Lower lobe of right lung (tissue), 2 donors: ENCODE results near the gene SLC25A30. TPM values are rescaled to one million over a fixed set of nuclear protein-coding genes. Genes with fewer than 3 reads are reported as not detected.

Experiments used
- ATAC-seq, 2 donors: fragments of 200-7000 bp; cut with Tn5 transposase; one replicate each; pipeline ENCODE4 v1.9.1; 2020 to 2022; ENCODE audit warnings: mild to moderate bottlenecking in 2 of 2, moderate library complexity in 2 of 2
- DNase-seq: peaks from one replicate; pipeline ENCODE4 v3.0.0-alpha.2; 2020
- H3K27ac ChIP-seq: fragments of 200-600 bp; one replicate; pipeline ENCODE4 v1.8.0; 2022
- H3K27me3 ChIP-seq: fragments of 200-600 bp; one replicate; pipeline ENCODE4 v1.8.0; 2022; ENCODE audit warnings: low read depth
- H3K36me3 ChIP-seq: fragments of 200-600 bp; one replicate; pipeline ENCODE4 v1.8.0; 2022; ENCODE audit warnings: mild to moderate bottlenecking
- H3K4me1 ChIP-seq: fragments of 200-600 bp; one replicate; pipeline ENCODE4 v1.8.0; 2022
- H3K4me3 ChIP-seq: fragments of 200-600 bp; one replicate; pipeline ENCODE4 v1.8.0; 2022; ENCODE audit warnings: mild to moderate bottlenecking
- H3K9me3 ChIP-seq: fragments of 200-600 bp; one replicate; pipeline ENCODE4 v1.8.0; 2022
- CTCF ChIP-seq: fragments of 200-600 bp; IDR thresholded peaks from one replicate; pipeline ENCODE4 v1.8.0; 2022; ENCODE audit warnings: antibody characterized with exemption, mild to moderate bottlenecking
- intact Hi-C: fragments of 100-400 bp; cut with DNase I; formaldehyde crosslinking; loops from one replicate; pipeline ENCODE4 v1.11.0; 2022
- total RNA-seq: library from RNA; stranded (reverse); fragmentation: NEBNext Ultra II Directional; extraction: Animal tissue kit (Norgen Biotek cat#: 25700); gene quantifications from one replicate; pipeline ENCODE4 v1.2.1, GENCODE V29; 2021
- donor health status: DM: no; HTN: yes; CAD: no; lungs with severe emphysema.

Gene SLC25A30
- total RNA-seq, 1 donor from 2014 or later: 26.6 TPM

- TF ChIP-seq CTCF: no peak
- no peak for DNase-seq
- Histone ChIP-seq H3K4me1 (no peaks in the 10 kb centered on the region), H3K4me3 (no peak overlapping the region), H3K27me3 (no peaks in the 10 kb centered on the region), H3K27ac (no peak overlapping the region), H3K9me3 (no peaks in the 10 kb centered on the region), H3K36me3 (peaks cover 93% of the 10 kb centered on the region)
- no peak for ATAC-seq
- intact Hi-C loops: no loop called here
Measured at GRCh38 chr13:45406421-45406820, 11.8 kb downstream of the SLC25A30 start.

DNA sequence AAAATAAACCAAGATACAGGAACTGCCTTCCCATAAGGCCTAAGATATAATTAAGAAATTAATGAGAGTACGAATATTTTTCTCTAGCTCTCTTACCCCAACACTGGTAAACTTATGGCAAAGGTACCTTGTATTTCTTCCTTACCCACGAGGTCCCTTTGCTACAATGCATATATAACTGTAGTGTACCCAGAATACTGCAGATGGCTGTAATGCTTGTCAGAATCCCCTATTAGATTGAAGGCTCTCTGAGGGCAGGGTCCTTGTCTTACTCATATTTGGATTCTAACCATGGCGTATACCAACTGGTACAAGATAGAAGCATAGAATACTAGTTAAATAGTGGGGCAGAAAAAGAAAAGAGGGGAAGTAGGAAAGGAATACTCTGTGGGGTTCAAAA, 15.1 kb downstream of the SLC25A30 start:
- H3K4me1 ChIP-seq: no peaks in the 10 kb centered on the region
- intact Hi-C loops: no loop called here
- TF ChIP-seq CTCF: no peak
- no peaks in the 10 kb centered on the region for H3K27me3 ChIP-seq
- no peak overlapping the region for H3K4me3 ChIP-seq
- no peak overlapping the region for H3K27ac ChIP-seq
- H3K36me3 ChIP-seq: peaks cover 95% of the 10 kb centered on the region
- DNase-seq (no peak), ATAC-seq (no peak)
- H3K9me3 ChIP-seq: no peaks in the 10 kb centered on the region

DNA sequence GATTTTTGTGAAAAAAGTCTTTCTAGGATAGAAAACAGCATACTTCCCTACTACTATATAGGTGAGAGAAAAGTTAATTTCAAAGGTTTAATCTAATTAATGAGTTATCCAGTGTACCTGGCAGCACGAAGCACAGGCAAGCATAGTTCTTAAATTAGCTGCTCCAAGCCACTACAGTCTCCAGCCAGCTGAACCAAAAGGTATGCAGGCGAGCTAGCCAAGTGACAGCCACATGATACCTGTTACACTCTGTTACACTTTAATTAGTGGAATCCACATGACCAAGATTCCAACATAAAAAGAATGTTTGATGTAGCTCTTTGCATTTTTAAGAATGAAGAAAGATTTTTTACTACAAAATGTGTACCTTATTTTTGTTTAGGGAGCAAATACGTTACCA, 15.5 kb downstream of the SLC25A30 start:
- peaks cover 95% of the 10 kb centered on the region for H3K36me3 ChIP-seq
- H3K27ac ChIP-seq: no peak overlapping the region
- no peak overlapping the region for H3K4me3 ChIP-seq
- DNase-seq (no peak), ATAC-seq (peak in 1 of 2 donors; percentile 40)
- intact Hi-C loops: no loop called here
- no peaks in the 10 kb centered on the region for H3K4me1 ChIP-seq
- TF ChIP-seq CTCF: no peak
- no peaks in the 10 kb centered on the region for H3K9me3 ChIP-seq
- no peaks in the 10 kb centered on the region for H3K27me3 ChIP-seq

GRCh38 chr13:45401314-45401713, 16.9 kb downstream of the SLC25A30 start:
- no peak for TF ChIP-seq CTCF
- H3K27ac ChIP-seq: no peak overlapping the region
- intact Hi-C loops: no loop called here
- H3K36me3 ChIP-seq: peaks cover 95% of the 10 kb centered on the region
- H3K4me1 ChIP-seq: peaks cover 8% of the 10 kb centered on the region
- H3K27me3 ChIP-seq: no peaks in the 10 kb centered on the region
- DNase-seq (no peak), ATAC-seq (no peak)
- H3K9me3 ChIP-seq: no peaks in the 10 kb centered on the region
- no peak overlapping the region for H3K4me3 ChIP-seq

GRCh38 chr13:45398877-45399276, 19.3 kb downstream of the SLC25A30 start:
- TF ChIP-seq CTCF: no peak
- ATAC-seq (no peak), DNase-seq (no peak)
- intact Hi-C loops: no loop called here
- no peak overlapping the region for H3K27ac ChIP-seq
- H3K9me3 ChIP-seq: no peaks in the 10 kb centered on the region
- peaks cover 12% of the 10 kb centered on the region for H3K4me1 ChIP-seq
- H3K36me3 ChIP-seq: peaks cover 84% of the 10 kb centered on the region
- H3K4me3 ChIP-seq: no peak overlapping the region
- H3K27me3 ChIP-seq: no peaks in the 10 kb centered on the region

- no peak for TF ChIP-seq CTCF
- Histone ChIP-seq H3K36me3 (peaks cover 77% of the 10 kb centered on the region), H3K4me1 (peaks cover 12% of the 10 kb centered on the region), H3K4me3 (no peak overlapping the region), H3K27me3 (no peaks in the 10 kb centered on the region), H3K27ac (no peak overlapping the region), H3K9me3 (no peaks in the 10 kb centered on the region)
- DNase-seq: no peak
- no peak for ATAC-seq
- intact Hi-C loops: no loop called here
Measured at GRCh38 chr13:45396533-45397095, 21.6 kb downstream of the SLC25A30 start.
